PC-3 (cell line): ENCODE data around the gene LHX5. TPM values are rescaled to one million over a fixed set of nuclear protein-coding genes. Genes with fewer than 3 reads are reported as not detected.

Experiments used
- ATAC-seq: fragments of 200-7000 bp; cut with Tn5 transposase; 2 replicates; pipeline ENCODE4 v1.9.1; 2020; ENCODE audit warnings: mild to moderate bottlenecking, moderate library complexity
- BruUV-seq: library from RNA; stranded (reverse); fragments of 400-500 nt; replicated peaks from 2 replicates; lab custom pipeline; 2021; lab: Mats Ljungman, UMichigan
- CTCF ChIA-PET: fragments of 300-600 bp; sonication (Branson Sonifier 250); formaldehyde crosslinking; loops from one replicate; lab custom pipeline; 2022; ENCODE audit warnings: antibody characterized with exemption; lab: Charles Lee
- POLR2A ChIA-PET: fragments of 300-600 bp; sonication (Branson Sonifier 250); formaldehyde crosslinking; loops from one replicate; lab custom pipeline; 2022; ENCODE audit warnings: antibody characterized with exemption; ENCODE audit not compliant: unreplicated experiment; lab: Charles Lee
- DNase-seq: peaks from one replicate; pipeline ENCODE4 v3.0.0-alpha.2; 2015
- H2AFZ ChIP-seq: fragments of 300-600 bp; sonication (generic); 2 replicates; pipeline ENCODE4 v1.6.0; 2016; ENCODE audit warnings: antibody characterized with exemption, low read length
- H3F3A ChIP-seq: fragments of 300-600 bp; sonication (generic); one replicate; pipeline ENCODE4 v1.6.0; 2017; ENCODE audit warnings: antibody characterized with exemption, low read length, control low read depth, mild to moderate bottlenecking; ENCODE audit not compliant: unreplicated experiment
- H3K27ac ChIP-seq: fragments of 300-600 bp; sonication (generic); 2 replicates; pipeline ENCODE4 v1.5.1; 2016; ENCODE audit warnings: mild to moderate bottlenecking, low read length
- H3K27me3 ChIP-seq: fragments of 300-600 bp; sonication (generic); 2 replicates; pipeline ENCODE4 v1.6.1; 2016; ENCODE audit warnings: low read length, mixed read lengths
- H3K36me3 ChIP-seq: fragments of 300-600 bp; sonication (generic); 2 replicates; pipeline ENCODE4 v1.6.1; 2016; ENCODE audit warnings: low read depth, mixed run types, low read length, mixed read lengths
- H3K4me1 ChIP-seq: fragments of 300-600 bp; sonication (generic); 2 replicates; pipeline ENCODE4 v1.5.1; 2016; ENCODE audit warnings: low read length; ENCODE audit not compliant: insufficient read depth
- H3K4me2 ChIP-seq: fragments of 300-600 bp; sonication (generic); 2 replicates; pipeline ENCODE4 v1.6.0; 2016; ENCODE audit warnings: low read length
- H3K4me3 ChIP-seq: fragments of 300-600 bp; sonication (generic); 2 replicates; pipeline ENCODE4 v1.5.1; 2016; ENCODE audit warnings: mild to moderate bottlenecking, low read length, mixed read lengths
- H3K79me2 ChIP-seq: fragments of 300-600 bp; sonication (generic); 2 replicates; pipeline ENCODE4 v1.6.1; 2017; ENCODE audit warnings: low read length, mixed read lengths
- H3K9ac ChIP-seq: fragments of 300-600 bp; sonication (generic); 2 replicates; pipeline ENCODE4 v1.6.0; 2016; ENCODE audit warnings: mild to moderate bottlenecking, low read length
- H3K9me2 ChIP-seq: fragments of 300-600 bp; sonication (generic); replicated peaks from 2 replicates; pipeline ENCODE4 v1.6.1; 2016; ENCODE audit warnings: mixed run types, low read length, mixed read lengths
- H3K9me3 ChIP-seq: fragments of 300-600 bp; sonication (generic); 2 replicates; pipeline ENCODE4 v1.6.1; 2016; ENCODE audit warnings: low read length, mixed read lengths
- H4K20me1 ChIP-seq: fragments of 300-600 bp; sonication (generic); 2 replicates; pipeline ENCODE4 v1.6.1; 2016; ENCODE audit warnings: low read length, mixed read lengths
- EZH2 ChIP-seq: fragments of 300-600 bp; sonication (generic); IDR thresholded peaks from one replicate; pipeline ENCODE4 v1.6.1; 2017; ENCODE audit warnings: antibody characterized with exemption, mild to moderate bottlenecking, low read length; ENCODE audit not compliant: unreplicated experiment
- EZH2phosphoT487 ChIP-seq: fragments of 300-600 bp; sonication (generic); IDR thresholded peaks from 2 replicates; pipeline ENCODE4 v1.6.1; 2018; ENCODE audit warnings: mild to moderate bottlenecking, antibody characterized with exemption, low read length, borderline replicate concordance
- intact Hi-C: fragments of 100-400 bp; cut with micrococcal nuclease; formaldehyde crosslinking; loops from 2 replicates; pipeline ENCODE4 v1.9.0; 2023
- total RNA-seq: library from RNA; depleted of rRNA; stranded (reverse); fragments of >200 nt; gene quantifications from 2 replicates; pipeline ENCODE4 v1.2.3, GENCODE V29; 2014
- TF ChIP-seq, protein P1 (sequence below): fragments of 300-600 bp; sonication (generic); conservative IDR thresholded peaks from 2 replicates; pipeline ENCODE4 v1.5.1; 2017; ENCODE audit warnings: antibody characterized with exemption, low read depth, mild to moderate bottlenecking, low read length

LHX5 gene
- total RNA-seq, 1 experiment from 2014 or later: 0.26 TPM

DNA sequence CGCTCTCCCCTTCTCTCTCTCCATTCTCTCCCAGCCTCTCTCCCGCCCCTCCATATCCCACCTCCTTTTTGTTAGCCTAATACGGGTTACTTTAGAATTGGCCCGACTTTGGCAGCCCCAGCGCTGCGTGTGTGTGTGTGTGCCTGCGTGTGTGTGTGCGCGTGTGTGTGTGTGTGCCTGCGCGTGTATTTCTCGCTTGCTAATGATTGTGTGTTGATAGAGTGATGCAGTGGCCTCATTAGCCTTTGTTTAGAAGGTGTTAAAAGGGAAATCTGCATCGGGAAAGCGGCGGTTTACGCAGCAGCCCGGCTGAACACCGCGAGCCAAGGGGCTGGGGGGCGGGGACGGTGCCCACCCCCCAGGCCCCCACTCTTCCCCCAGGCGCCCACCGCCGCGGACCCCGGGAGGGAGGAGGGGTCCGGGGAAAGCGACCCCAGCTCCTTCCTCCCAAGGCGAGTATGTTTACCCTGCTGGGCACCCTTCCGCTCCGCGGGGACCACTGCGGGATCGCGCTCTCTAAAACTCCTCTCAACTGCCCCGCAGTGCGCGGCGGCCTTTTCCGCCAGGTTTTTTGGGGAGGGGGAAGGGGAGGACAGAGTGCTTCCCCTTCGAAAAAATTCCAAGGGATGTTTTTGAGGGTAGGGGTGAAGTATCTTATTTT lies 6.8 kb upstream of the LHX5 start:
- no peaks in the 10 kb centered on the region for H4K20me1 ChIP-seq
- no peaks in the 10 kb centered on the region for H3K9me2 ChIP-seq
- H3K27ac ChIP-seq: no peak overlapping the region
- DNase-seq (no peak), ATAC-seq (no peak)
- no peak overlapping the region for H2AFZ ChIP-seq
- CTCF ChIA-PET: no interaction called here
- H3K36me3 ChIP-seq: no peaks in the 10 kb centered on the region
- H3K27me3 ChIP-seq: peaks cover 91% of the 10 kb centered on the region
- H3K4me1 ChIP-seq: no peaks in the 10 kb centered on the region
- H3K4me3 ChIP-seq: no peak overlapping the region
- intact Hi-C loops: no loop called here
- TF ChIP-seq EZH2phosphoT487: no peak
- no peaks in the 10 kb centered on the region for H3K9me3 ChIP-seq
- BruUV-seq: no TSS peak
- POLR2A ChIA-PET: no interaction called here
- H3K79me2 ChIP-seq: no peaks in the 10 kb centered on the region
- H3K4me2 ChIP-seq: no peak overlapping the region
- H3F3A ChIP-seq: no peaks in the 10 kb centered on the region
- no peak overlapping the region for H3K9ac ChIP-seq

DNA sequence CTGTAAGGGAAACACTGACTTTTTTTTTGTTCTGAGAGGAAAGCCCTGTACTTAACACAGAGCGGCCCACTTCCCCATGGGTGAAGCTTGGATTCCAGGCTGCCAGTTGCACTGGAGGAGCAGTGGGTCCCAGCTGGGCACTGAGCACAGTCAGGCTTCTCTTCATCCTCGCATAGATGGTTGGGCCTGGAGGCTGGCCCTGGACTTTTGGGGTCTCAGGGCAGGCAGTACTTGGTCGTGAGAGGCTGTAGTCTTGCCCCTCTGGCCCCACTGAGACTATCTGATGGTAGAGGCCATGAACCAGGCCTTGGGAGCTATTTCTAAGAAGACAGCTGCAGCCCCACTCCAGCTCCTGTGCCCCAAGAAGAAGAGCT lies 6.2 kb upstream of the LHX5 start:
- no peaks in the 10 kb centered on the region for H3K9me2 ChIP-seq
- H3K4me3 ChIP-seq: no peak overlapping the region
- no peaks in the 10 kb centered on the region for H4K20me1 ChIP-seq
- ChIA-PET CTCF (no interaction called here), POLR2A (no interaction called here)
- H2AFZ ChIP-seq: no peak overlapping the region
- H3K4me2 ChIP-seq: no peak overlapping the region
- no peak overlapping the region for H3K9ac ChIP-seq
- H3K9me3 ChIP-seq: no peaks in the 10 kb centered on the region
- H3K79me2 ChIP-seq: no peaks in the 10 kb centered on the region
- H3K4me1 ChIP-seq: no peaks in the 10 kb centered on the region
- H3K27ac ChIP-seq: no peak overlapping the region
- peaks cover 91% of the 10 kb centered on the region for H3K27me3 ChIP-seq
- ATAC-seq (no peak), DNase-seq (no peak)
- intact Hi-C loops: no loop called here
- no peaks in the 10 kb centered on the region for H3K36me3 ChIP-seq
- H3F3A ChIP-seq: no peaks in the 10 kb centered on the region
- BruUV-seq: no TSS peak
- no peak for TF ChIP-seq EZH2phosphoT487
- no peak for TF ChIP-seq EZH2
- TF ChIP-seq, protein P1, sequence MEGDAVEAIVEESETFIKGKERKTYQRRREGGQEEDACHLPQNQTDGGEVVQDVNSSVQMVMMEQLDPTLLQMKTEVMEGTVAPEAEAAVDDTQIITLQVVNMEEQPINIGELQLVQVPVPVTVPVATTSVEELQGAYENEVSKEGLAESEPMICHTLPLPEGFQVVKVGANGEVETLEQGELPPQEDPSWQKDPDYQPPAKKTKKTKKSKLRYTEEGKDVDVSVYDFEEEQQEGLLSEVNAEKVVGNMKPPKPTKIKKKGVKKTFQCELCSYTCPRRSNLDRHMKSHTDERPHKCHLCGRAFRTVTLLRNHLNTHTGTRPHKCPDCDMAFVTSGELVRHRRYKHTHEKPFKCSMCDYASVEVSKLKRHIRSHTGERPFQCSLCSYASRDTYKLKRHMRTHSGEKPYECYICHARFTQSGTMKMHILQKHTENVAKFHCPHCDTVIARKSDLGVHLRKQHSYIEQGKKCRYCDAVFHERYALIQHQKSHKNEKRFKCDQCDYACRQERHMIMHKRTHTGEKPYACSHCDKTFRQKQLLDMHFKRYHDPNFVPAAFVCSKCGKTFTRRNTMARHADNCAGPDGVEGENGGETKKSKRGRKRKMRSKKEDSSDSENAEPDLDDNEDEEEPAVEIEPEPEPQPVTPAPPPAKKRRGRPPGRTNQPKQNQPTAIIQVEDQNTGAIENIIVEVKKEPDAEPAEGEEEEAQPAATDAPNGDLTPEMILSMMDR: no peak

DNA sequence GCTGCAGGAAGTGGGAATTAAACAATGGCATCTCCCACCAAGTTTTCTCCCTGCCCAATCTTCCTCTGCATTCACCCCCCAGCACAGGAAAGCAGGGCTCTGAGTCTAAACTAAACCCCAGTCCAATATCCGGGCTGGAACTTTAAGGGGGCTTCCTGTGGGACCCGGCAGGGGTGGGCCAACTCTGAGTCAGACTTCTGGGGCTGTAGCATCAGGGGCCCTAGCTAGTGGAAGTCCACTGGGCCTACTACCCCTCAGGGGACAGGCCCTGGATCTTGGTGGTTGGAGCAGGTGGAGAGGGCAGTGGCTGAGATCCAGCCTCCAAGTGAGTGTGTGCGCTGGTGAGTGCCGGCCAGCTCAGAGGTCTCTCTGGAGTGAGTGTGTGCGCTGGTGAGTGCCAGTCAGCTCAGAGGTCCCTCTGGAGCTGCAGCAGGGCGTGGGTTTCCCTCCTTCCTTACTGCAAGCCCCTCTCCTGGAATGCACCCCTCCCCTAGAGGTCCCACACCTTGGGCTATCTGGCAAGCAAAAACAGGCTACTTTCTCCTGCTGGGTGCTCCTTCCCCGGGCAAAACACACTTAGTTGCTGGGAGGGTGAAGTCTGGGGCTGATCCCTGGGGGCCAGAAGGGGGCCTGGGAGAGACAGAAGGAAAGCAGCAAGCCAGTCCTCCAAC lies 5.6 kb upstream of the LHX5 start:
- ChIA-PET CTCF (no interaction called here), POLR2A (no interaction called here)

More for the DNA sequence above, 5.6 kb upstream of the LHX5 start:
- no peak overlapping the region for H3K27ac ChIP-seq
- H3K4me2 ChIP-seq: no peak overlapping the region
- TF ChIP-seq, protein P1: no peak
- TF ChIP-seq EZH2phosphoT487 (no peak), EZH2 (no peak)
- no TSS peak for BruUV-seq
- DNase-seq: no peak
- no peaks in the 10 kb centered on the region for H3K79me2 ChIP-seq
- H3K9me2 ChIP-seq: no peaks in the 10 kb centered on the region
- no peaks in the 10 kb centered on the region for H4K20me1 ChIP-seq
- H3K36me3 ChIP-seq: no peaks in the 10 kb centered on the region
- intact Hi-C loops: no loop called here
- no peak overlapping the region for H3K4me3 ChIP-seq
- no peak overlapping the region for H2AFZ ChIP-seq
- no peaks in the 10 kb centered on the region for H3K4me1 ChIP-seq
- H3K9me3 ChIP-seq: no peaks in the 10 kb centered on the region
- H3K27me3 ChIP-seq: peaks cover 91% of the 10 kb centered on the region
- H3K9ac ChIP-seq: no peak overlapping the region
- no peak for ATAC-seq
- H3F3A ChIP-seq: no peaks in the 10 kb centered on the region
